ENCODE measurements around the gene MCF2L.
"Not testable (repeated sequence)": the region's sequence is repeated elsewhere in the genome, so short reads cannot be mapped to it uniquely, and the experiment has no call there.

Gene MCF2L

DNA sequence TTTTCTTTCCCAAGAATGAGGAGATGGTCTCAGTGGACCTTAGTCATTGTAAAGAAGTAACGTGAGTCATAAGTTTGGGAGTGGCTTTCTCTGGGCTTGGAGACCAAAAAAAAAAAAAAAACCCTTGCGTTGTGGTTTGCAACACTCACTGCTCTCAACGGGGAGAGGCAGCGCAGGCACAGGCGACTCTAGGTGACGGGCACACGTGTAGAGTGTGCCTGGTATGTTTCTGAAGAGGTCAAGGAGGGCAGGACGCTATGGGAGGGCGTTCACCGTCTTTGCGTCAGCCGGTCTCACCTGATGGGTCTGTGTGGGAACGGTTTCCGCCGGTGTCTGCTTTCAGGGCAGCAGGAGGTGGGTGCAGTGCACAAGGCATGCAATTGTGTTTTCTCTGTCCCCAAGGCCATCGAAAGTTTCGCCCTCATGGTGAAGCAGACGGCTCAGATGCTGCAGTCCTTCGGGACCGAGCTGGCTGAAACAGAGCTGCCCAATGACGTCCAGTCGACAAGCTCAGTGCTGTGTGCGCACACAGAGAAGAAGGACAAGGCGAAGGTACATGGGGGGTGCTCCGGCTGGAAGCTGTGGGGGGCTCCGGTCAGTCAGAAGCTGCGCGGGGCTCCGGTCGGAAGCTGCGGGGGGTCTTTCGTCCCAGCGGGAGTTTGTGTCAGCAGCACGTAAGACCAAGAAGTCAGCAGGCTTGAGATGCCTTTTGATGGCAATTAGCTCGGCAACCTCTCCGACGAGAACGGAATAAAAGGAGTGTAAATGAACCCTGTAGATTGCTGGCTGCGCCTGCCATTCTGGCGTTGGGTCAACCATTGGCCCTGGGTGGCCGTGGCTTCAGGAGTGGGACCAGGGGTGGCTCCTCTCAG lies 95.8 kb downstream of the MCF2L start:
- no peak for DNase-seq (ENCODE audit: low read depth in 2 of 2)

DNA sequence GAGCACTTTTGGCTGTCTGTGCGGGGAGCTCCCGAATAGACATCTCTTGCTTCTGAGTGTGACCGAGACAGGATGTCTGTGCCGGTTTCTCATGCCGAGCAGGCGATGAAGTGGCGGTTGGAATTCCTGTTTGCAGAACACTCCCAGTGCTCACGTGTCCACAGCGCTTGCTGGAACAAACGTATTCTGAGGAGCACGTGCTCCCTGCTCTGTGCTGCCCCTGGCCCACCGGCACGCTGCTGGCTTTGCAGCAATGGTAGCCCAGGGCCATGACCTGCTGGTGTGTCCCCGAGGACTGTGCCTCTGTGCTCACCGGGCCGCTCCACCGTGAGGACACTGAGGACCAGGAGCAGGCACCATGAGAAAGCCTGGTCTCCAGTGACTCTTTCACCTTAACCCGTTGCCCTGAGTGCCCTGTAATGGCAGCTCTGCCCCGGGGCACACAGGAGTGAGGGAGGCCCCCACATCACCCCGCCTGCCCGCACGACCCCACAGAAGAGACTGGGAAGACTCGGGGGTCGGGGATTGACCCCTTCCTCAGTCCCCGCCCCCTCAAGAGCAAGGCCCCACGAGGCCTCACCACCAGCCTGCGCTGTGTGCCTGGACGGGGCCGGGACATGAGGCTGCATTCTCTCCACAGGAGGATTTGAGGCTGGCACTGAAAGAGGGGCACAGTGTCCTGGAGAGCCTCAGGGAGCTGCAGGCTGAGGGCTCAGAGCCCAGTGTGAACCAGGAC lies 96.6 kb downstream of the MCF2L start:
- DNase-seq (ENCODE audit: low read depth in 2 of 2): no peak

DNA sequence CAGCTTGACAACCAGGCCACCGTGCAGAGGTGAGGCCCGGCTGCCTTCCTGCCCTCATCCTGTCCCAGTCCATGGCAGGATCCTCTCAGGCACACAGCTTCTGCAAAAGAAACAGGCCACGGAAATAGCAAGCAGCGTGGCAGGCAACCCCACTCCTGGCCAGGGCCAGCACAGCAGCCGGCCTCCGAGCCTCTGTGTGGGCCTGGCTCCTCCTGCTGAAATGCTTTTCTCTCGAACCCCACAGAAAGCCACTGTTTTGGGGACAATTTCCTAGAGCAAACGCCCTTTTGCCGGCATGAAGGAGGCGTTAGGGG lies 97.1 kb downstream of the MCF2L start:
- DNase-seq (ENCODE audit: low read depth in 2 of 2): no peak

DNA sequence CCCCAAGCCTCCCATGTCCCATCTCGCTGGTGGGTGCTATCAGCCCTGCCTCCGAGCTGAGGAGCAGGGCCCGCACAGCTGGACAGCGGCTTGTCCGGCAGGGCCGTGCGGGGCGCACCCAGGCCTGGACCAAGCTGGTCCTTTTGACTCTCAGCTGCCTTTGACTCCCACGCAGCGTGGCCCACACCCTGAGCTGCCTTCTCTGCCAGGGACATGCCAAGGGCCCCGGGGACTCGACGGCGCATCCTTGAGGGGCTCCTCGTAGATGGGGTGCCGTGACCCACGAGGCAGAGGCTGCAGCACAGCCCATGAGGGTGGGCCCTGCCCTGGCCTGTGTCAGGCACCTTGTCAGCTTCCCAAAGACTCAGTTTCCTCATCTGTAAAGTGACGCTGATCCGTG lies 97.7 kb downstream of the MCF2L start:
- DNase-seq (ENCODE audit: low read depth in 2 of 2): no peak

DNA sequence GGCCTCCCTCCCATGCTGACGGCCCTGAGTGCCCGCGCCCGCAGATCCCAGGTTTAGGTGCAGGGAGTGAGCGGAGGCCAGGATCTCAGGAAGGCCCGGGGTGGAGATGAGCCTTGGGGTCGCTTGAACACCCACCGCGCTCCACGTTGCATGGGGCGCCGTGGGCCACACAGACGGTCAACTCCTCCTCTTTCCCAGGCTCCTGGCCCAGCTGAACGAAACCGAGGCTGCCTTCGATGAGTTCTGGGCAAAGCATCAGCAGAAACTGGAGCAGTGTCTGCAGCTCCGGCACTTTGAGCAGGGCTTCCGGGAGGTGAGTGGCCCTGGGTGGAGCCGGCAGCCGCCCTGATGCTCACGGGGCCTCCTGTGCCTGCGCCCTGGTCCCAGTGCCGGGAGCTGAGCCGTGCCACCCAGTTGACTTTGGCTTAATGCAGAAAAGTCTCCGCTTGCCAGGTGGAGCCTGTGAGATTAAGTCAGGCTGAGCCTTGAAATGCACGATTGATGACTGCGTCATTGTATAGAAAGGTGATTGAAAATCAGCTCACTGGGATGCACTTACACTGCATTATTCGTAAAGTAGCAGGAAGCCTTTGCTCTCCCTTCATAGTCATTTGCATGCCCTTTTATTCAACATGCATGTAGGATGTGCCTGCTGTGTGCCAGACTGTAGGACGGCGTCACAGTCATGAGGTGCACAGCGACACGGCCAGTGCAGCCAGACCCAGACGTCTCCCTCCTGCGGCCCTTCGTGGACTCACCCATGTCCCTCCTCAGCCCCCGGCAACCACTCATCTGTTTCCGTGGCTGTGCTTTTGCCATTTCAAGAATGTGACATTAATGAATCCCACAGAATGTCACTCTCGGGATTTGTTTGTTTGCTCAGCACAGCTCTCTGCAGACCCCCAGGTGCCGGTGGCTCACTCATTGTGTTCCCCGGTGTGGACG lies 101.1 kb downstream of the MCF2L start:
- no peak for DNase-seq (ENCODE audit: low read depth in 2 of 2)

DNA sequence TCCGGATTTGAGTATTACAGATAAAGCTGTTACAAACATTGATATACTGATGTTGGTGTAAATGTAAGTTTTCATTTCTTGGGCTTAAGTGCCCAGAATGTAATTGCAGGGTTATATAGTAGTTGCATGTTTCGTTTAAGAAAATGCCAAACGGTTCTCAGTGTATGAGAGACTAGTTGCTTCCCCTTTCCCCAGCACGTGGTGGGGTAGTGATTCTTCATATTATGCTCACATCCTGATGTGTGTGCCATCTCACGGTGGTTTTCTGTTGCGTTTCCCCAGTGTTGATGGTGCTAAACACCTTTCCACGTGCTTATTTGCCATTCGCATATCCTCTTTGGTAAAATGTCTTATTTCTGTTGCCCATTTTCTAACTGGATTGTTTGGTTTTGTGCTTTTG lies 101.8 kb downstream of the MCF2L start:
- DNase-seq (ENCODE audit: low read depth in 2 of 2): no peak

DNA sequence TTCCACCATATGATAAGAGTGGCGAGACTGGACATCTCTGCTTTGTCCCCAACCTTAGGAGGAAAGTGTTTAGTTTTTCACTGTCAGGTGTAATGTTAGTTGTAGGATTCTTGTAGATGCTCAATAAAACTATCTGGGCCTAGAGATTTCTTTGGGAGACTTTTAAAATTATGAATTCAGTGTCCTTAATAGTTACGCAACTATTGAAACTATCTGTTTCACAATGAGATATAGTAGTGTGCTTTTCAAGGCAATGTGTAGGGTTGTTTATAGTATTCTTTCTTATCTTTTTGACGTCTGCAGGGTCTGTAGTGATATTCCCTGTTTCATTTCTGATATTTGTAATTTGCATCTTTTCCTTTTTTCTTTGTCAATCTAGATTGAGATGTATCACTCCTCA lies 103.4 kb downstream of the MCF2L start:
- DNase-seq (ENCODE audit: low read depth in 2 of 2): no peak

DNA sequence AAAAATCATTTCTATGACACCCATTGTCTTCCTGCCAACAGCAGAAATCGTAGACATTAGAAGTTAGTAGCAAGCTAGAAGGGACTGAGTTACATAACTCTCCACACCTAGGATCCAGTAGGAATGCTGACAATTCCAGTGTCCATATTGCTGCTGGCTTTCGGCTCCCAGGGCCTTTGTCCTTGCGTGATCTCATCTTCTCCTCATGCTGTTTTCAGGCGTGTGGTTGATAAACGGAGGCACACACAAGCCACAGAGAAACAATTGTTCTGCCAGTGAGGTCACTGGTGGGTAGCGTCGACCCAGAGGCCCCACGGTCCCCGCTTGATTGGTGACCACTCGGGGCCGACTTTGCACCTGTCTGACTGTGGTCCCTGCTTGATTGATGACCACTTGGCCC lies 104.9 kb downstream of the MCF2L start:
- DNase-seq (ENCODE audit: low read depth in 2 of 2): no peak

DNA sequence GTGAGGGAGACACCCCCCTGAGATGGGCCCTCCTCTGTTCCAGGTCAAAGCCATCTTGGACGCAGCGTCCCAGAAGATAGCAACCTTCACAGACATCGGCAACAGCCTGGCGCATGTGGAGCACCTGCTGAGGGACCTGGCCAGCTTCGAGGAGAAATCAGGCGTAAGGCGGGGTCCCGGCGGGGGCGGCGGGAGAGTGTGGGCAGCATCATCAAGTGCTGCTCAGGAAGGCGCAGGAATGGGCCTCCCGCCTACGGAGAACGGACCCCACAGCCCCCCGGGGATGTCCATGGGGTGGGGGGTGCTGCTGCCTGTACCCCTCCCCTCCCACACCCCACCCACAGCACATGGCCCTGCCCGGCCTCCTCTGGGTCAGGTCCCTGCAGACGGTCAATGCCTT lies 105.4 kb downstream of the MCF2L start:
- no peak for DNase-seq (ENCODE audit: low read depth in 2 of 2)

DNA sequence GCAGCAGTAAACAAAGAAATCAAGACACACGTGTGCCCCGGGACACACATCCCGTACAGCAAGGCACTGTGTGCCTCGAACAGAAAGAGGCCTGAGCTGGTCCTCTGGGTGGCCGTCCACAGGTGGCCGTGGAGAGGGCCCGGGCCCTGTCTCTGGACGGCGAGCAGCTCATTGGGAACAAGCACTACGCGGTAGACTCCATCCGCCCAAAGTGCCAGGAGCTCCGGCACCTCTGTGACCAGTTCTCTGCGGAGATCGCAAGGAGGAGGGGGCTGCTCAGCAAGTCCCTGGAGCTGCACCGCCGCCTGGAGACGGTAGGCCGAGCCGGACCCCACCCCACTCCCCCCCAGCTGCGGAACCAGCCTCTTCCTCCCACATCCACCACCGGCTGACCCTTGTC lies 105.9 kb downstream of the MCF2L start:
- DNase-seq (ENCODE audit: low read depth in 2 of 2): no peak

DNA sequence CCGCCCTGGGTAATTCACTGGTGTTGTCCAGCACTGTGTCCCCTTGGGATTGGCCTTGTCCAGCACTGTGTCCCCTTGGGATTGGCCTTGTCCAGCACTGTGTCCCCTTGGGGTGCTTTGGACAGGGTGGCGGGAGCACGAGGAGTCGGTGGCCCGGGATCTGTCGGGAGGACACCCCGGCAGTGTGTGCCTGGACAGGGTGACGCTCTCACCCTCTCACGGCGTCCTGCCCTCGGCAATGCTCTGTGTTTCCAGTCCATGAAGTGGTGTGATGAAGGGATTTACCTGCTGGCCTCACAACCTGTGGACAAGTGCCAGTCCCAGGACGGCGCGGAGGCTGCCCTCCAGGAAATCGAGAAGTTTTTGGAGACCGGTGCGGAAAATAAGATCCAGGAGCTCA lies 106.7 kb downstream of the MCF2L start:
- DNase-seq (ENCODE audit: low read depth in 2 of 2): no peak

DNA sequence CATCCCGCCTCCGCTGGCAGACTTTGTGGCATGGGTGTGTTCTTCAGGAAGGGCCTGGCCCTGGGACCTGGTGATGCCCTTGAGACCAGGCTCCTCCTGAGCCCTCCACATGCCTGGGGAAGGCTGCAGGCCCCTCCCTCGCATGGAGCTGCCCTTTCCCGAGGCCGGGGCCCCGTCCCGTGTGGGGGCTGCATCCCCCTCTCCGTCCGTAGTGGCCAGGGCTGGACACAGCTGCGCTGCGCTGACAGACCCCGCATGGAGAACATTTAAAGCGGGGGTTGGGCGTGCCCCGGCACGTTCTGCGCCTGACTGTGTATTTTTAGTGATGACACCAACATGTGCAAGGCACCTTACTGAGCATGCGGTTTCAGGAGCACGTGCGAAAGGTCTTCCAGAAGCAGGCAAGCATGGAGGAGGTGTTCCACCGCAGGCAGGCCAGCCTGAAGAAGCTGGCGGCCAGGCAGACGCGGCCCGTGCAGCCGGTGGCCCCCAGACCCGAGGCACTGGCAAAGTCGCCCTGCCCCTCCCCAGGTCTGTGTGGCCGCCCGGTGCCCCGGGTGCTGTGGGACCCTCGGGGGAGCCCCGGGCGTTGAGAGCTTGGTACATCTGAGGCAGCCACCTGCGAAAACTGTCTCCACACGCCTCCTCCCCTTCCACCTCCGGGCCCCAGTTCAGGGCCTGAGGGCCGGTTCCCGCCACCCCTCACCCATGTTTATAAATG lies 107.8 kb downstream of the MCF2L start:
- no peak for DNase-seq (ENCODE audit: low read depth in 2 of 2)

DNA sequence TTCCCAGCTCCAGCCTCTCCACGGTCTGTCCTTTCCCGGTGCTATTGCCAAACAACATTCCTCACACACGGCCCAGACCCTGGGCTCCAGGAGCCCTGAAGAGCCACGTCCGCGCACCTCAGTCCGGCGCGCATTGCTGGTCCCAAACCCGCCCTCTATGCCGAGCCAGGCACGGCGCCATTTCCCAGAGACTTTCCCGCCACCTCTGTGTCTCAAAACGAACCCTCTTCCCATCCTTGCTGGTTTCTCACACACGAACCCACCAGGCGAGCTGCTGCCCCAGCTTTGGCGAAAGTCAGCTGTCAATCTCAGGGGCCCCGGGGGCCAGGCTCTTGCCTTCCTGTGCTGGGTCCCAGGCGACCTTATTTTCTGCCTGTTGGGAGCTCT lies 108.5 kb downstream of the MCF2L start:
- DNase-seq (ENCODE audit: low read depth in 2 of 2): no peak

DNA sequence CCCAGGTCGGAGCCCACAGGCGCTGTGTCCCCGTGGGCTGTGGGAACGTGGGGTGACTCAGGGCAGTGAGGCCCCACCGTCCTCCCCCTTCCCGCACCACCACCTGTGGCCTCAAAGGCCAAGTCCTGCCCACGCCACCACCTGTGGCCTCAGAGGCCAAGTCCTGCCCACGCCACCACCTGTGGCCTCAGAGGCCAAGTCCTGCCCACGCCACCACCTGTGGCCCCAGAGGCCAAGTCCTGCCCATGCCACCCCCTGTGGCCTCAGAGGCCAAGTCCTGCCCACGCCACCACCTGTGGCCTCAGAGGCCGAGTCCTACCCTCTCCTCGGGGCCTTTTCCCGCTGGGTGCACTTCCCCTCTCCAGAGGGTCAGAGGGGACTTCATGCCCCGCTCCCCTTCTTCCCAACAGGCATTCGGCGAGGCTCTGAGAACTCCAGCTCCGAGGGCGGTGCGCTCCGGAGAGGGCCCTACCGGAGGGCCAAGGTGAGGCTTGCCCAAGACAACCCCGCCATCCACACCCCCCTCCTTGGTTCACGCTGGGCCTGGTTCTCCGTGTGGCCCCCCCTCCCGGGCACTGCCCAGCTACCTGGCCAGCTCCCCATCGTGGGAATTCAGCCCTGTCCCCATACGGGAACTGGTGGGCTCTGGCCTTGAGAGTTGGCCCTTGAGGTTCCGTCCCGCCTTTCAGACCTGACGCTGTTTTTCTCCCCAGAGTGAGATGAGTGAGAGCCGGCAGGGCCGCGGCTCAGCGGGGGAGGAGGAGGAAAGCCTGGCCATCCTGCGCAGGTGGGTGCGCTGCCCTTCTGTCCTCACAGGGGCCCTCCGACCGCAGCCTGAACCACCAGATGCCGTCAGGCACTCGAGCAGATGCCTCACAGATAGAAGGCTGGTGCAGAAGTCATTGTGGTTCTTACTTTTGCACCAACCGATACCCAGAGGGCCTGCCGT lies 109.2 kb downstream of the MCF2L start:
- DNase-seq (ENCODE audit: low read depth in 2 of 2): no peak

DNA sequence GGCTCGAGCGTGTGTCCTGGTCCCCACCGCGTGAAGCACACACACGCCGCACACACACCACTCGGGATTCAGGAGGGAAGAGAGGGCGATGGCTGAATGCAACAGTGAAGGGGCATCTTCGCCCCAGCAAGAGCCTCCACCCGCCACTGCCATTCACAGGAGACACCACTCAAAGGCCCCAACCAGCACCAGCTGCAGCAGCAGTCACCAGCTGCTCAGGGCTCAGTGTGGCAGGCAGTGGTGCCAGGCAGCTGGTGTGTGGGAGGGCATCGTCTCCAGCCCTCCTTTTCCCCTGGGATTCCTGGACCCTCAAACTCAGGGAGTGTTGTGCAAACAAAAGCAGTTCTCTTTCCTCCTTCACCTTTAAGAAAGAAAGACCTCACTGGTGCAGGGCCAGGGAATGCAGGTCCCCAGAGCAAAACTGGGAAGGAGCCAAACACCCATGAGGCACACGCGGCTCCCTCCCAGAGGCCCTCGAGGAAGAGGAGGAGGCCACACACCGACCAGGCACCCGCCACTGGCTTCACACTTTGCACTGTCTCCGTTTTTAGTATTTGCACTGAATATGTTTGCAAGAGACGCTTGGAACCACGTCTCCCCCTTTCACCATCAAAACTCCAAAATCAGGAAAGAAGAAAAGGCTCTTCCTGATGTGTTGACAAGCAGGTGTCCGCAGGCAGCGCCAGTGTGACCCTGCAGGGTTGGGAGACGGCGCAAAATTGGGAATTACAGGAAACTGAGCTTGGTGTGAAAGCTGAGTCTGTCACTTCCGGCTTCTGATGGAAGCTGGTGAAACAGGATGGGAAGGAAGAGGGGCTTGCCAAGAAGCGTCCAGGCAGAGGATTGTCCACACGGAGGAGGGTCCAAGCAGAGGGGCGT lies 110.1 kb downstream of the MCF2L start:
- no peak for DNase-seq (ENCODE audit: low read depth in 2 of 2)

DNA sequence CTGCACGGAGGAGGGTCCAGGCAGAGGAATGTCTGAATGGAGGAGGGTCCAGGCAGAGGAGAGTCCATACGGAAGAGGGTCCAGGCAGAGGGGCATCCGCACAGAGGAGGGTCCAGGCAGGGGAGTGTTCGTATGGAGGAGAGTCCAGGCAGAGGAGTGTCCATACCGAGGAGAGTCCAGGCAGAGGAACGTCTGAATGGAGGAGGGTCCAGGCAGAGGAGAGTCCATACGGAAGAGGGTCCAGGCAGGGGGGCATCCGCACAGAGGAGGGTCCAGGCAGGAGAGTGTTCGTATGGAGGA lies 110.7 kb downstream of the MCF2L start:
- not testable (repeated sequence) for DNase-seq (ENCODE audit: low read depth in 2 of 2)

DNA sequence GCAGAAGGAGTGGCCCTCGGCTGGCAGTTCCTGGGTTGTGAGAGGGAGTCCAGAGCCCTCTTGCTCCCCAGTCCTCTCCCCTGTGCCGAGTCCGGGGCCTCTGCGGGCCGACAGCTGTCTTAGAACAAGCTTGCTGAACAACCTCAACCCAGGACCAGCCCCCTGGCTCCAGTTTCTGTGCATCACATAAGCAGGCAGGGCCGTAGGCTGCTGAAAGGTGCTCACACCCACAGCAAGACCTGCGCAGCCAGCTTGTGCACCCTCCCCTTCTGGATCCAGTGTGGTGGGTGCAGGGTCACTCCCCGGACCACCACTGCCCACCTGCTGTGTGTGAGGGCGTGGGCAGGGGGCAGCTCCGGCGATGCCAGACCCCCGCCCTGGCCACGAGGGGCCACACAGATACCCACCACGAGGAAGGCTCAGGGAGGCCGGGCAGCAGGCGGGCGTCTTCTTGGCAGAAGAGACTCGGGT lies 111.4 kb downstream of the MCF2L start:
- DNase-seq (ENCODE audit: low read depth in 2 of 2): no peak

DNA sequence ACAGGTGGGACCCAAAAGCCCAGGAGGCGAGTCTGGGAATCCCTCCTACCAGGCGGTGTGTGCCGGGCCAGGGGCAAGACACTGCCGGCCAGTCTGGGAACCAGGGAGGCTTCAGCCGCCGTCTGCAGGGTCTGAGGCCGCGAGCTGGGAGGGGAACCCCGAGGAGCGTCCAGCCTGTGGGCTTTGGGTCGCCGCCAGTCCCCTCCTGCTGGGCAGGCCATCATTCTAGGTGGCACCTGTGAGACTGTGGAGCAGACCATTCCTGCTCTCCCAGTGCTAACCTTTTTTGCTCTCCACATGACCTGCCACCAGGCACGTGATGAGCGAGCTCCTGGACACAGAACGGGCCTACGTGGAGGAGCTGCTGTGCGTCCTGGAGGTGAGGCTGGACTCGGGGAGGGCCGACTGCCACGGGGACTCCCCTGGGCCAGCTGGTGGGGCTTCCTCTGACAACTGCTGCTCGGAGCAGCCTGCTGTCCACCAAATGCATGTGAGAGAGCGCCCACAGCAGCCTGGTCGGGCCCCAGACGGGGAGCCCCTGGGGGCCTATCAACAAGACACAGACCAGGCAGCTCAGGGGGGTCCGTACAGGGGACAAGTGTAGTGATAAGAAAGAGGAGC lies 112.0 kb downstream of the MCF2L start:
- no peak for DNase-seq (ENCODE audit: low read depth in 2 of 2)

Measured in stimulated activated CD8-positive, alpha-beta memory T cell treated with anti-CD3 and anti-CD28 coated beads, Interleukin-2, amount 100 ng/mL, for 1 hour (primary cell).